ENCODE results near the gene RIMS3.

RIMS3 gene

GRCh38 chr1:40595623-40596022, 69.9 kb downstream of the RIMS3 start:
- no peak for TF ChIP-seq EGR1 (IDR thresholded peaks at IDR 0.05)
- TF ChIP-seq RAD21 (IDR thresholded peaks at IDR 0.05; ENCODE audit: low read depth): no peak
- TF ChIP-seq USF1 (IDR thresholded peaks at IDR 0.05): no peak
- TF ChIP-seq YY1 (IDR thresholded peaks at IDR 0.05; ENCODE audit: low read depth): no peak
- no peak for TF ChIP-seq ZBTB7A (IDR thresholded peaks at IDR 0.05; ENCODE audit: low read depth)
- TF ChIP-seq CEBPB (IDR thresholded peaks at IDR 0.05): no peak
- no peak for TF ChIP-seq TCF12 (IDR thresholded peaks at IDR 0.05; ENCODE audit: low read depth)
- TF ChIP-seq, protein P1, sequence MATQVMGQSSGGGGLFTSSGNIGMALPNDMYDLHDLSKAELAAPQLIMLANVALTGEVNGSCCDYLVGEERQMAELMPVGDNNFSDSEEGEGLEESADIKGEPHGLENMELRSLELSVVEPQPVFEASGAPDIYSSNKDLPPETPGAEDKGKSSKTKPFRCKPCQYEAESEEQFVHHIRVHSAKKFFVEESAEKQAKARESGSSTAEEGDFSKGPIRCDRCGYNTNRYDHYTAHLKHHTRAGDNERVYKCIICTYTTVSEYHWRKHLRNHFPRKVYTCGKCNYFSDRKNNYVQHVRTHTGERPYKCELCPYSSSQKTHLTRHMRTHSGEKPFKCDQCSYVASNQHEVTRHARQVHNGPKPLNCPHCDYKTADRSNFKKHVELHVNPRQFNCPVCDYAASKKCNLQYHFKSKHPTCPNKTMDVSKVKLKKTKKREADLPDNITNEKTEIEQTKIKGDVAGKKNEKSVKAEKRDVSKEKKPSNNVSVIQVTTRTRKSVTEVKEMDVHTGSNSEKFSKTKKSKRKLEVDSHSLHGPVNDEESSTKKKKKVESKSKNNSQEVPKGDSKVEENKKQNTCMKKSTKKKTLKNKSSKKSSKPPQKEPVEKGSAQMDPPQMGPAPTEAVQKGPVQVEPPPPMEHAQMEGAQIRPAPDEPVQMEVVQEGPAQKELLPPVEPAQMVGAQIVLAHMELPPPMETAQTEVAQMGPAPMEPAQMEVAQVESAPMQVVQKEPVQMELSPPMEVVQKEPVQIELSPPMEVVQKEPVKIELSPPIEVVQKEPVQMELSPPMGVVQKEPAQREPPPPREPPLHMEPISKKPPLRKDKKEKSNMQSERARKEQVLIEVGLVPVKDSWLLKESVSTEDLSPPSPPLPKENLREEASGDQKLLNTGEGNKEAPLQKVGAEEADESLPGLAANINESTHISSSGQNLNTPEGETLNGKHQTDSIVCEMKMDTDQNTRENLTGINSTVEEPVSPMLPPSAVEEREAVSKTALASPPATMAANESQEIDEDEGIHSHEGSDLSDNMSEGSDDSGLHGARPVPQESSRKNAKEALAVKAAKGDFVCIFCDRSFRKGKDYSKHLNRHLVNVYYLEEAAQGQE (IDR thresholded peaks at IDR 0.05; ENCODE audit: low read depth): no peak
- no peak for TF ChIP-seq NFIC (IDR thresholded peaks at IDR 0.05)
- TF ChIP-seq TEAD4 (IDR thresholded peaks at IDR 0.05): no peak
- TF ChIP-seq CREB1 (IDR thresholded peaks at IDR 0.05; ENCODE audit: low read depth): no peak
- TF ChIP-seq TAF1 (IDR thresholded peaks at IDR 0.05; ENCODE audit: low read depth): no peak
- TF ChIP-seq FOXM1 (IDR thresholded peaks at IDR 0.05; ENCODE audit: borderline replicate concordance, low read depth): no peak
- TF ChIP-seq, protein P2, sequence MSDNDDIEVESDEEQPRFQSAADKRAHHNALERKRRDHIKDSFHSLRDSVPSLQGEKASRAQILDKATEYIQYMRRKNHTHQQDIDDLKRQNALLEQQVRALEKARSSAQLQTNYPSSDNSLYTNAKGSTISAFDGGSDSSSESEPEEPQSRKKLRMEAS (IDR thresholded peaks at IDR 0.05): no peak
- no peak for TF ChIP-seq EP300 (IDR thresholded peaks at IDR 0.05; ENCODE audit: borderline replicate concordance)

DNA sequence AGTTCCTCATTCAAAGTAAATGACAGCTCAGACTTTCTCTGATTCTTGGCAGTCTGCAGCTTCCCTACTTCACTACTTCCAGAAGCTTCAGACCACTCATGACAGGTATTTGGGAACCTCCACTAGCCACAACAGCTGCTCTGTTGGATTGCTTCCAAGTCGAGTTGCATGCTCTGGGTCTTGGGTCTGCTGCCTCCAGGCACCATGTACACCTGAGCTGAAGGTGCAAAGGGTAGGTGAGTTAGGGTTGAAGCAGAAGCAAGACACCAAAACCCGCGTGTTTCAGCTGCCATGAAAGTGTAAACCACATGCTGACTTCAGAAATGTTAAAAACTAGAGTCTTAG, 71.3 kb downstream of the RIMS3 start:
- no peak for TF ChIP-seq TEAD4 (IDR thresholded peaks at IDR 0.05)
- TF ChIP-seq RAD21 (IDR thresholded peaks at IDR 0.05; ENCODE audit: low read depth): no peak
- no peak for TF ChIP-seq TAF1 (IDR thresholded peaks at IDR 0.05; ENCODE audit: low read depth)
- no peak for TF ChIP-seq USF1 (IDR thresholded peaks at IDR 0.05)
- TF ChIP-seq, protein P2 (IDR thresholded peaks at IDR 0.05): no peak
- TF ChIP-seq ZBTB7A (IDR thresholded peaks at IDR 0.05; ENCODE audit: low read depth): no peak
- no peak for TF ChIP-seq FOXM1 (IDR thresholded peaks at IDR 0.05; ENCODE audit: borderline replicate concordance, low read depth)
- TF ChIP-seq, protein P1 (IDR thresholded peaks at IDR 0.05; ENCODE audit: low read depth): no peak
- TF ChIP-seq YY1 (IDR thresholded peaks at IDR 0.05; ENCODE audit: low read depth): no peak
- TF ChIP-seq TCF12 (IDR thresholded peaks at IDR 0.05; ENCODE audit: low read depth): no peak
- TF ChIP-seq CEBPB (IDR thresholded peaks at IDR 0.05): no peak
- no peak for TF ChIP-seq EGR1 (IDR thresholded peaks at IDR 0.05)
- TF ChIP-seq NFIC (IDR thresholded peaks at IDR 0.05): no peak

DNA sequence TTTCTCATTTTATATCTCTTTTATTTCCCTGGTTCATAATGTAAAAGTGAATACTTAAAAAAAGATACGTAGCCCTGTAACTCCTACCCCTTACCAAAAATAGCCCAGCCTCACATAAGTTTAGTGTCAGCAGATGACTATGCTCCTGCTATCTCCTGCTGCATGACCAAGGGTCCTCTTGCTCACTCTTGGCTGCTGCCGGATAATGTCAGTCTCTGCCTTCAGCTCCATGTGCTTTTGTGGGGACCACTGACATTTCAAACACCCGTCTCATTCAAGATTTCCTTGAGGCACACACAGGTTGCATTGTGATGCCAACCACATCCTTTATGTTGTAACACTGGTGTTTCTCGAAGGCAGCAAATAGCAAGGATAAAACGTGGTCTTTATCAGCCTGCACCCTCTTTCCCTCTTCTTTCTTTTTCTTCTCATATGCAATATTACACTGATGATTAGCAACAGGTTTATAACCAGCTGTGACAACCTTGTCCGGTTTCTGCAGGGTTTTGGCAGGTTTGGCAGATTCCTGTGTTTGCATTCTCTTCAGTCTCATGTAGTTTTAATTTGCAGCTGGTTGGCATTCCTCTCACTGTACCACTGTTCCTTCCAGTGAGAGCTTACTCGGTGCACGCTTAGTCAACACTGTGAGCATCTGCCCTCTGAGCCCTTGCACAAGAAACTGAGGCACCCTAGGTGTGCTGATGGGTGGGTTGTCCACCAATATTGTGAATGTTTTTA, 71.9 kb downstream of the RIMS3 start:
- TF ChIP-seq CREB1 (IDR thresholded peaks at IDR 0.05; ENCODE audit: low read depth) (no peak), ZBTB7A (IDR thresholded peaks at IDR 0.05; ENCODE audit: low read depth) (no peak), TAF1 (IDR thresholded peaks at IDR 0.05; ENCODE audit: low read depth) (no peak), USF1 (IDR thresholded peaks at IDR 0.05) (no peak), NFIC (IDR thresholded peaks at IDR 0.05) (no peak), CEBPB (IDR thresholded peaks at IDR 0.05) (no peak), TEAD4 (IDR thresholded peaks at IDR 0.05) (no peak), YY1 (IDR thresholded peaks at IDR 0.05; ENCODE audit: low read depth) (no peak), FOXM1 (IDR thresholded peaks at IDR 0.05; ENCODE audit: borderline replicate concordance, low read depth) (no peak), EGR1 (IDR thresholded peaks at IDR 0.05) (no peak), TCF12 (IDR thresholded peaks at IDR 0.05; ENCODE audit: low read depth) (no peak), RAD21 (IDR thresholded peaks at IDR 0.05; ENCODE audit: low read depth) (no peak), EP300 (IDR thresholded peaks at IDR 0.05; ENCODE audit: borderline replicate concordance) (no peak)
- TF ChIP-seq, protein P1 (IDR thresholded peaks at IDR 0.05; ENCODE audit: low read depth): no peak
- TF ChIP-seq, protein P2 (IDR thresholded peaks at IDR 0.05): no peak

Data from Ishikawa (cell line).